GM19099 (cell line): ENCODE measurements around the gene KLHL9.

Experiments
- POLR2A ChIP-seq: IDR thresholded peaks from 3 replicates; pipeline ENCODE4 v1.6.1; 2011; ENCODE audit warnings: low read depth; ENCODE audit not compliant: insufficient read length; ENCODE audit errors: extremely low read depth

KLHL9 gene

GRCh38 chr9:21326526-21327139, 8.6 kb downstream of the KLHL9 start:
- TF ChIP-seq POLR2A: no peak

GRCh38 chr9:21324047-21324446, 11.2 kb downstream of the KLHL9 start:
- no peak for TF ChIP-seq POLR2A

DNA sequence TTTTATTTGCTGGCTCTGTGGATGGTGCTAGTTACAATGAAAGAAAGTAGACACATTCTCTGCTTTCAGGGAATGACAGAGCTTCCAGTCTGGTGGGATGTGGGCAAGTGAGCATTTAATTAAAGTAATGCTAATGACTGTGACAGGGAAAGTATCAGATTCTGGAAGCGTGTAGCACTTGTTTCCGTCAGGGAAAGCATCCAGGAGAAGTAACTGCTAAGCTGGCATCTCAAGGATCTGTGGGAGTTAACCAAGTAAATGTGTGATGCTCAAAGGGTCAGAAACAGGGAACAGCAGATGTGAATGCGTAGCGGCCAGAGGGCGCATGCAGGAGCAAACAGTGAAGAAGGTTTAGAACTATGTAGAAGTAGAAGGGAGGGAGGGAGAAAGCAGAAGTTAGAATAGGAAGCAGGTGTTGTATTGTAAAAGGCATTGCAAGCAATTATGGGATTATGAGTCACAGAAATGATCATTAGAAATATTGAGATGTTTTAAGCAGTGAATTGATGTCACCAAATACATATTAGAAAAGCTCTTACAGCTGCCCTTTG, 12.2 kb downstream of the KLHL9 start:
- no peak for TF ChIP-seq POLR2A

DNA sequence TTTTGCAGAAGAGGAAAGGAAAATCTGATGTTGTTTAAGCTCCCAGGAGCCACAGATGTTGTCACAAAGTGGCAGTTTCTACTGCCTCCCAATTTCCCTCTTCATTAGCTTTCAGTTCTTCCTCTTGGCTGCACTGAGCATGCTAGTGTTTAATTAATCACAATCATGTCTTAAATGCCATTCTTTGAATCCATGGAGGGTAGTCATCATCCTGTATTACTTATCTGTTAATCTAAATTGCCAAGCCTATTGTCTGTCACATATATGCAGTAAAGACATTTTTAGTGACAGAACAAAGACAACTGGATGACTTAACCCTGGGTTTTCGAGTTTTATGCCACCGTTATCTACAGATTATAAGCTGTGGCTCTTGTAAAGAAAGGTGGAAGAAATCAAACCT, 14.7 kb downstream of the KLHL9 start:
- no peak for TF ChIP-seq POLR2A

DNA sequence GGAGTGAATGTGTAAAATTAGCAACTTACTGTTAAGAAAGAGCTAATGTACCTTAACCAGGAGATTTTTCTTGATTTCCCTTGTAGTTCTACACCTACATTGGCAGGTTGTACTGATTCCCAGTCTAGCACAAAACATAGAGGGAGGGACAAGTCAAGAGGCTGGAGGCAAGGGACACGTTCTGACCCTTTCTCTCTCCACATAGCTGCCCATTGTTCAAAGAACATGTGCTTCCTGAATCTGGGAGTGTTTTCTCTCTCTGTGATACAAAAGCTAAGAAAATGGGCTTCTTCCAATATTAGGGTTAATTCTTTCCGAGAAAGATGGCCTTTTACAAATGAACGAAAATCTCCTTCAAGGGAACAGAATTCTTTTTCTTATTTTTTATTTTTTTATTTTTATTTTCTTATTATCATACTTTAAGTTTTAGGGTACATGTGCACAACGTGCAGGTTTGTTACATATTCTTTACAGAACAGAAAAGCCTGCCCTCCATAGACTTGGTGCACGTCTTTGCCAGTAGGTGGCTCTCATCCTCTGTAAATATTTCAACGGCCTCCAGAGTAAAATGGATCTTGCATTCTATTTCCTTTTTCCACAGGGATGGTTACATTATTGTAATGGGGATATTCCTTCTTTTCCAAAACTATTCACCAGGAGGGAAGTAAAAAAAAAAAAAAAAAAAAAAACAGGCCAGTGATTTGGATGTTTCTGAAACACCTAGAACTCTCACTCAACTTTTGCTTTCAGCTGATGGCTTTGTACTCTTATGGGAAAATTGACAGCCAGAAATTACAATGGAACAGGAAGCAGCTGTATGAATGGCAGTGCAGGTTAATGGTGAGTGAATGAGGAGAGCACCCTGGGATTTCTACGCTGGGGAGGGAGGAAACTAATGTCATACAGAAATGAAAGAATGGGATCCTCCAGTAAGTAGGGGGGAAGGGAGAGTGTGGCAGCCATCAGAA, 17.0 kb downstream of the KLHL9 start:
- TF ChIP-seq POLR2A: no peak

- no peak for TF ChIP-seq POLR2A
Observed at GRCh38 chr9:21316860-21317259, 18.3 kb downstream of the KLHL9 start.

- TF ChIP-seq POLR2A: no peak
Observed at GRCh38 chr9:21316032-21316842, 19.0 kb downstream of the KLHL9 start.

DNA sequence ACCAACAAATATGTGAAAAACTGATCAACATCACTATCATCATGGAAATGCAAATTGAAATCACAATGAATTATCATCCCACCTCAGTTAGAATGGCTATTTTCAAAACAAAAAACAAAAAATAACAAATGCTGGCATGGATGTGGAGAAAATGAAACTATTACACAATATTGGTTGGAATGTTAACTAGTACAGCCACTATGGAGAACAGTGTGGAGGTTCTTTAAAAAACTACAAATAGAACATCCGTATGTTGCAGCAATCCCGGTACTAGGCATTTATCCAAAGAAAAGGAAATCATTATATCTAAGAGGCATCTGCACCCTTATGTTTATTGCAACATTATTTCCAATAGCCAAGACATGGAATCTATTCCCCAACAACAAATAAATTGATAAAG, 21.1 kb downstream of the KLHL9 start:
- TF ChIP-seq POLR2A: no peak

DNA sequence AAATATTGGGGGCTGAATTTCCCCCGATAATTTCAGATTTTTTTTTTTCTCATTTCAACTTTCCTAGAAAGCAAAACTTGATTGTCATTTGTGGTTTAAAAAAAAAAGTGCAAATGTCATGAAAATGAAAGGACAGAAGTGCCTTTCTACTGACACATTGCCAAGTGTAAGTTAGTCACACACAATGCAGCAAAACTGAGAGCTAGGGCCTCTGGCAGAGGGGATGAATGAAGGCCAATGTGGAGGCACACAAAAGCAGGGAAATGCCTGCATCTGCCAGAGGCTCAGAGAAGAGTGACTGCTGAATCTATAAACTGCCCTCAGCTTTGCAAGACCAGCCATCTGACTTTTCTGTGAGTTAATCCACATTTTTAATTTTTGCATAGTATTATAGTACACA, 23.3 kb downstream of the KLHL9 start:
- no peak for TF ChIP-seq POLR2A

DNA sequence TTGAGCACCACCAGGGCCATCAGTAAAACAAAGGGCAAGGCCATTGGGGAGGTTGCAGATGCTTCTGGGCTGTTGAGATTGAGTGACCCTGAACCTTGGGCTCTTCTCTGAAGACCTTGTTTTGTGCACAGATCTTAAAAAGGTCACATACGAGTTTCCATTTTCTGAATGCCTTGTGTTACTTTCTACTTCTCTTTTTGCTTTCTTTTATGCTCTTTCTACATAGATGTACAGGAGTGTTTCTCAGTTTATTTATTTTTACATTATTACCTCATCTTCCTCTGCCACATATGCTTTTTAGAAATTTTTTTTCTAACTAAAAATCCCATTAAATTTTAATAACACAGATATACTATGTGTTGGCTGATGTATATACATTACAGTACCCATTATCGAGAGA, 30.0 kb downstream of the KLHL9 start, which contains the start of gene IFNA5:
Gene IFNA5, minus strand, starts transcription at position 101 of the 400 bp plus-strand sequence. Its CDS starts 57 bp downstream, at position 44.
- TF ChIP-seq POLR2A: no peak

GRCh38 chr9:21295992-21296391, 39.2 kb downstream of the KLHL9 start:
- TF ChIP-seq POLR2A: no peak

DNA sequence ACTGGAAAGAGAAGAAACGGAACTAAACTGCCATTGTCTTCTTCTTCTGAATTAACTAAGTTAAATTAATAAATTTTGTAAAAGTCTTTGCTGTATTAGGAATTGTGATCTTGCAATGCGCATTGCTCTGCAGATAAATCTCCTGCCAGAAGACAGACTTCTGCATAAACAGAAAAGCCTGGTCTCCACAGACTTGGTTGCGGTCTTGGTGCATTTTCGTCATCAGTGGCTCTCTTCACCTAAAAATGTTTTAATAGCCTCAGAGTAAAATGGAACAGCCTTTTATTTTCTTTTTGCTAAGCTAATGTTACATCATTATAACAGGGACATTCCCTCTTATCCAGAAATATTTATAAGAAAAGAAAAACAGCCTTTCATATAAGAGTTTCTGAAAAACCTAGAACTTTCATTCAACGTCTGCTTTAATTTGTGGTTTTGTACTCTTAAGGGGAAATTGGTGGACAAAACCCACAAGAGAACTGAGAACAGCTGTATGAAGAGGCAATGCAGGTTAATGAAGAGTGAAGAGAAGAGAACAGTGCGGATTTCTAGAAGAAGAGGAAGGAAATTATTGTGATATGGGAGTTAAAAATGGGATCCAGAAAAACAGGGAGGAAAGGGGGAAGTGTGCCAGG, 40.2 kb downstream of the KLHL9 start:
- TF ChIP-seq POLR2A: no peak

DNA sequence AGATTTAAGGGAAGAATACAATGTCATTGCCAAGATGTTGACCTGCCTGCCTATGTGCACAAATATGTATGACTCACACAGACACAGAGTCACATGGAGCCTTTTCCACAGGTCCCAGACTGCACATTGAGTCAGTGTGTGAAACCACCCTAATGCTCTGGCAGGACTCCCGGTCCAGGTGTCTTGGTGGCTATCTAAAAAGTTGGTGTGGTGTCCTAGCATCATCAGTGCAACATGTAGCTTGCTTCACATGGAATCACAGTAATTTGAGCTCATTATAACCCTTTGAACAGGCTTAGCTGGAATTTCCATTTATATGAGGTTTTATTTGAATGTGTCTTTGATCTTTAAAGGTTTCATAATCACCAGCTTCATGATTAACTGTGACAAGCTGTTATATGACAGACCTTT, 40.8 kb downstream of the KLHL9 start:
- TF ChIP-seq POLR2A: no peak

DNA sequence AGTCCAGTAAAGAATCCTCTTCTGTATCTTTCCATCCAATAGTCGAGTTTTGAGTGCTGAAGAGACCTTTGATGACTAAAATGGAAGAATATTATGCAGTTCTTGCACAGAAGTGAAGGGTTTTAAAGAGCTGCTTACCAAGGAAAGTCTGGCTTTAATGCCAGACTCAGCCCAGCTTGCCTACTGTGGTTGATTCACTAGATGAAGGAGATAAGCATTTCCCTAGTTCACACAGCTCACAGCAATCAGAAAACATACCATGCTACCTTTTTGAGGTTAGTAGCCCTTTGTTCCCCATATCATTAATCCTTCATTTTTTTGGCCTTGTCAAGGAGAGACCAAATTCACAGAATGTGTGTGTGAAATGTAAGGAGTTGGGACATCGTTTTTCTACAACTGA, 45.4 kb downstream of the KLHL9 start:
- TF ChIP-seq POLR2A: no peak
